Right atrium auricular region (tissue), 2 donors: ENCODE data around the gene HUS1. TPM values are rescaled to one million over a fixed set of nuclear protein-coding genes. Genes with fewer than 3 reads are reported as not detected.

Source experiments
- DNase-seq: peaks from one replicate; pipeline ENCODE4 v3.0.0-alpha.2; 2019; ENCODE audit warnings: low spot score
- H3K27ac ChIP-seq, 2 donors: fragments of 200-600 bp; sonication (generic); 1 replicate in 1 of 2; 2 replicates in 1 of 2; pipeline ENCODE4 v1.5.1; 2016 to 2019
- H3K27me3 ChIP-seq, 2 donors: fragments of 200-600 bp; sonication (generic); one replicate each; pipeline versions ENCODE4 v1.5.1 to v1.6.0; 2017 to 2019
- H3K36me3 ChIP-seq: fragments of 200-600 bp; sonication (generic); one replicate; pipeline ENCODE4 v1.5.1; 2016
- H3K4me1 ChIP-seq, 2 donors: fragments of 200-600 bp; sonication (generic); one replicate each; pipeline versions ENCODE4 v1.5.1 to v1.6.0; 2017 to 2019
- H3K4me3 ChIP-seq, 2 donors: fragments of 200-600 bp; sonication (generic); 1 replicate in 1 of 2; 2 replicates in 1 of 2; pipeline ENCODE4 v1.5.1; 2017 to 2019; ENCODE audit warnings: mild to moderate bottlenecking in 1 of 2, moderate library complexity in 1 of 2
- H3K9me3 ChIP-seq, 2 donors: fragments of 200-600 bp; sonication (generic); one replicate each; pipeline ENCODE4 v1.5.1; 2019
- total RNA-seq, 2 donors: library from RNA; depleted of rRNA; stranded (reverse); fragments of >200 nt; gene quantifications; one replicate each; pipeline ENCODE4 v1.1.0, GENCODE V29; 2016
- TF ChIP-seq, protein P1 (sequence below), 2 donors: fragments of 200-600 bp; sonication (generic); IDR thresholded peaks; one replicate each; pipeline ENCODE4 v1.5.1; 2019; ENCODE audit warnings: antibody characterized with exemption in 2 of 2

The HUS1 gene
- total RNA-seq, 2 donors from 2014 or later, result 19.7 to 25.4 TPM

DNA sequence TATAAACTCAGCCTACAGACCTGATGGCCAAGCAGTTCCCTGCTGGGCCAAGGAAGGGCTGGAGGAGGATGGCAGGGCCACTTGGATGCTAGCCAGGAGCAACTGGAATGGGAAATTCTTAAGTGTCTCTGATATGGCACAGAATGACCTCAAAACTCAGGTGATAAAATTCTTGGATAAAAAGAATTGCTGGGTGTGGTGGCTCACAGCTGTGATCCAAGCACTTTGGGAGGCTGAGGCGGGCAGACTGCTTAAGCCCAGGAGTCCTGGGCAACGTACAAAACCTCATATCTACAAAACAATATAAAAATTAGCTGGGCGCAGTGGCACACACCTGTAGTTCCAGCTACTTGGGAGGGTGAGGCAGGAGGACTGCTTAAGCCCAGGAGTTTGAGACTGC is 17.2 kb downstream of the HUS1 start:
- H3K27me3 ChIP-seq, result no peaks in the 10 kb centered on the region
- H3K4me1 ChIP-seq, result no peaks in the 10 kb centered on the region
- no peak for DNase-seq
- H3K27ac ChIP-seq, result no peak overlapping the region
- H3K36me3 ChIP-seq, result peaks cover 65% of the 10 kb centered on the region
- H3K4me3 ChIP-seq, result no peak overlapping the region
- TF ChIP-seq, protein P1, sequence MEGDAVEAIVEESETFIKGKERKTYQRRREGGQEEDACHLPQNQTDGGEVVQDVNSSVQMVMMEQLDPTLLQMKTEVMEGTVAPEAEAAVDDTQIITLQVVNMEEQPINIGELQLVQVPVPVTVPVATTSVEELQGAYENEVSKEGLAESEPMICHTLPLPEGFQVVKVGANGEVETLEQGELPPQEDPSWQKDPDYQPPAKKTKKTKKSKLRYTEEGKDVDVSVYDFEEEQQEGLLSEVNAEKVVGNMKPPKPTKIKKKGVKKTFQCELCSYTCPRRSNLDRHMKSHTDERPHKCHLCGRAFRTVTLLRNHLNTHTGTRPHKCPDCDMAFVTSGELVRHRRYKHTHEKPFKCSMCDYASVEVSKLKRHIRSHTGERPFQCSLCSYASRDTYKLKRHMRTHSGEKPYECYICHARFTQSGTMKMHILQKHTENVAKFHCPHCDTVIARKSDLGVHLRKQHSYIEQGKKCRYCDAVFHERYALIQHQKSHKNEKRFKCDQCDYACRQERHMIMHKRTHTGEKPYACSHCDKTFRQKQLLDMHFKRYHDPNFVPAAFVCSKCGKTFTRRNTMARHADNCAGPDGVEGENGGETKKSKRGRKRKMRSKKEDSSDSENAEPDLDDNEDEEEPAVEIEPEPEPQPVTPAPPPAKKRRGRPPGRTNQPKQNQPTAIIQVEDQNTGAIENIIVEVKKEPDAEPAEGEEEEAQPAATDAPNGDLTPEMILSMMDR (IDR thresholded peaks at IDR 0.05), result no peak
- no peaks in the 10 kb centered on the region for H3K9me3 ChIP-seq

DNA sequence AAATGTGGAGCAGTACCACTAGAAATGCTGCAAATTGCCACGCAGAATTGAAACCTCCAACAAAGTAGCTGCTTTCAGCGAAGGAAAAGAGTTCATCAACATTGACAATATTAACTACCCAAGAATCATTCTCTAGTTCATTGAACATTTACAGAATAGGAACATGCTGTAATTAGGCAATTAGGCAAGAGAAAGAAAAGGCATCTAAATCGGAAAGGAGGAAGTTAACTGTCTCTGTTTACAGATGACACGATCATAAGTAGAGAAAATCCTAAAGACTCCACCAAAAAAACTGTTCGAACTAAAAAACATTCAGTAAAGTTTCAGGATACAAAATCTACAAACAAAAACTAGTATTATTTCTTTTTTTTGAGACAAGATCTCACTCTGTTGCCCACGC is 22.3 kb downstream of the HUS1 start:
- TF ChIP-seq, protein P1 (IDR thresholded peaks at IDR 0.05), result no peak
- H3K9me3 ChIP-seq, result no peaks in the 10 kb centered on the region
- no peaks in the 10 kb centered on the region for H3K27me3 ChIP-seq
- DNase-seq, result no peak
- no peak overlapping the region for H3K27ac ChIP-seq
- H3K4me1 ChIP-seq, result no peaks in the 10 kb centered on the region
- H3K36me3 ChIP-seq, result peaks cover 34% of the 10 kb centered on the region
- H3K4me3 ChIP-seq, result no peak overlapping the region

DNA sequence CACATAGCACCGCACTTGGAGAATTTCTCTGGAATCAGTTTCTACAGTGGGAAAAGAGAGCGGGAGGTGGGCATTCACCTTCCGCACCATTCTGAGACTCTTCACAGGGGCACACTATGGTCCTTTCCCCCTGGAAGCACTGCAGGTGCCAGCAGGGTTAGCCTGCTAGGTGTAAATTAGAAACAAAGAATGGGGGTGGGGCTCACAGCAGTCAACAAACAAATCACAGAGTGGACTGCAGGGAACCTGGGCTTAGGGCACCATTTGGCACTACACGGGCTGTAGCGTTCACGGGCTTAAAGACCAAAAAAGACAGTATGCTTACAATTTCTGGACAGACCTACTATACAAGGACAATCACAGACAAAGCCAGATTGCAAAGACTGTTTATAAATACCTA is 23.2 kb downstream of the HUS1 start:
- H3K27me3 ChIP-seq, result no peaks in the 10 kb centered on the region
- no peak overlapping the region for H3K27ac ChIP-seq
- no peaks in the 10 kb centered on the region for H3K9me3 ChIP-seq
- peaks cover 28% of the 10 kb centered on the region for H3K36me3 ChIP-seq
- no peak for DNase-seq
- H3K4me1 ChIP-seq, result no peaks in the 10 kb centered on the region
- TF ChIP-seq, protein P1 (IDR thresholded peaks at IDR 0.05), result no peak
- H3K4me3 ChIP-seq, result no peak overlapping the region

DNA sequence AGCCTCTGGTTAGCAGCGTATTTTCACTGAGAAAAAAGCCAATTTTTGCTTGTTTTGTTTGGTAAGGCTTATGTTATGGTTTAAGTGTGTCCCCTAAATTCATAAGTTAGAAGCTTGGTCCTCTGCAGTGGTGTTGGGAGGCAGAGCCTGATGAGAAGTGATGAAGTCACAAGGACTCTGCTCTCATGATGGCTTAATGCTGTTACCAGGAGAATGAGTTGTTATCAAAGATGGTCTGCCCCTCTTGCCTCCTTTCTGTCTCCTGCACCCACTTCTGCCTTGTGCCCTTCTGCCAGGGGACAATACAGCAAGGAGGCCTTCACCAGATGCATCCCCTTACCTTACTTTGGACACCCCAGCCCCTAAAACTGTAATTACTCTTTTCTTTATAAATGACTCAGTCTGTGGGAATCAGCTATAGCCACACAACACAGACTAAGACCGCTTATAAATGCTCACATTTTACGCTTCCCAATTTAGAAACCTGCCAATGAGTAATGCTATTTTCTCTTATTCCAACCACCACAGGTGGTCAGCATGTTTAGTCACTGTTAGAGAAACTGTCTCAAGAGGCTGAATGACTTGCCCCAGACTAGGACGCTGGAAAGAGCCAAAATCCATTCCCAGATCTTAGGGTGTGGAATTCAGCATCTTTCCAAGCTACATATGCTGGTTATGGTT is 25.0 kb downstream of the HUS1 start:
- H3K27me3 ChIP-seq, result no peaks in the 10 kb centered on the region
- no peak overlapping the region for H3K27ac ChIP-seq
- H3K9me3 ChIP-seq, result no peaks in the 10 kb centered on the region
- peaks cover 21% of the 10 kb centered on the region for H3K36me3 ChIP-seq
- H3K4me3 ChIP-seq, result no peak overlapping the region
- peaks cover 0 to 6% of the 10 kb centered on the region in 2 donors for H3K4me1 ChIP-seq
- TF ChIP-seq, protein P1 (IDR thresholded peaks at IDR 0.05), result no peak
- DNase-seq, result no peak

DNA sequence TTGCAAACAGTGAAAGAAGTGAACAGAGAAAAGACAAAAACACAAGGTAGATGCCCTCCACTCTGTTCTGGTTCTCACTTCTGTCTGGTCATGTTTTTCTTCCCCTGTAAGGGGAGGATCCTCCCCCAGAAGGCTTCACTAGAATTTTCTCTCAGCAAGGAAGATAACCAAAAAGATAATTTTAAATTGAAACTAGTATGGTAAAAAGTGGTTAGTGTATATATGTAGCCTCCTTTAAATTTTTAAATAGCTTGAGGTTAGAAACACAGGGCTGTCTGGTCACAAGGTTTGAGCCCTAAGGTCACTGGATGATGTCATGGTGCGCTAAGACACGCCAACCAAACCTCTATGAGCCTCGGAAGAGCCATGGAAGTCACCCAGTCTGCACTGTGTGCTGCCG is 25.6 kb downstream of the HUS1 start:
- Histone ChIP-seq H3K36me3 (peaks cover 21% of the 10 kb centered on the region), H3K4me1 (peaks cover 0 to 6% of the 10 kb centered on the region in 2 donors), H3K4me3 (no peak overlapping the region), H3K9me3 (no peaks in the 10 kb centered on the region), H3K27ac (no peak overlapping the region), H3K27me3 (no peaks in the 10 kb centered on the region)
- TF ChIP-seq, protein P1 (IDR thresholded peaks at IDR 0.05), result no peak
- DNase-seq, result no peak

DNA sequence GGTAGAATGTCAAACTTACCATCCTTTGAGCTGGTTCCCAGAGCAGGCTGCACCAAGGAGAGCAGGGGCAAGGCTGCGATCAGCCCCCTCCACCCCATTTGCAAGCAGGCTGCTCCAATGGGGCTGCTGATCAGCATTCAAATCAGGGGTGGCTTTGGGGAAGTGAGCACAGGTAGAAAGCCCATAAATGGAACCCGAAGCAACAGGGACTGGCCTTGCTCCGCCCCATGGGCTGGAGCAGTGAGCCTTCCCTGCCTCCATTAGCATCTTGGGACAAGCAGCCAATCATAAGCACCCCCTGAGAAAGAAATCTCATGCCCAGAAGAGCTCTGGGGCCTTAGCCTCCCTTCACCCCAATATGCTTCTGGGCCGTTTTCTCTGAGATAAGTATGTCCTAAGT is 27.2 kb downstream of the HUS1 start:
- Histone ChIP-seq H3K36me3 (peaks cover 21% of the 10 kb centered on the region), H3K27me3 (no peaks in the 10 kb centered on the region), H3K4me1 (peaks cover 0 to 6% of the 10 kb centered on the region in 2 donors), H3K9me3 (no peaks in the 10 kb centered on the region), H3K27ac (no peak overlapping the region), H3K4me3 (no peak overlapping the region)
- DNase-seq, result no peak
- TF ChIP-seq, protein P1 (IDR thresholded peaks at IDR 0.05), result no peak
